ENCODE results near the gene ANKRD34C.
A peak's percentile ranks its signal among the peaks of the same experiment; 100 is the strongest.
"Not testable (repeated sequence)": the region's sequence is repeated elsewhere in the genome, so short reads cannot be mapped to it uniquely, and the experiment has no call there.

The ANKRD34C gene

DNA sequence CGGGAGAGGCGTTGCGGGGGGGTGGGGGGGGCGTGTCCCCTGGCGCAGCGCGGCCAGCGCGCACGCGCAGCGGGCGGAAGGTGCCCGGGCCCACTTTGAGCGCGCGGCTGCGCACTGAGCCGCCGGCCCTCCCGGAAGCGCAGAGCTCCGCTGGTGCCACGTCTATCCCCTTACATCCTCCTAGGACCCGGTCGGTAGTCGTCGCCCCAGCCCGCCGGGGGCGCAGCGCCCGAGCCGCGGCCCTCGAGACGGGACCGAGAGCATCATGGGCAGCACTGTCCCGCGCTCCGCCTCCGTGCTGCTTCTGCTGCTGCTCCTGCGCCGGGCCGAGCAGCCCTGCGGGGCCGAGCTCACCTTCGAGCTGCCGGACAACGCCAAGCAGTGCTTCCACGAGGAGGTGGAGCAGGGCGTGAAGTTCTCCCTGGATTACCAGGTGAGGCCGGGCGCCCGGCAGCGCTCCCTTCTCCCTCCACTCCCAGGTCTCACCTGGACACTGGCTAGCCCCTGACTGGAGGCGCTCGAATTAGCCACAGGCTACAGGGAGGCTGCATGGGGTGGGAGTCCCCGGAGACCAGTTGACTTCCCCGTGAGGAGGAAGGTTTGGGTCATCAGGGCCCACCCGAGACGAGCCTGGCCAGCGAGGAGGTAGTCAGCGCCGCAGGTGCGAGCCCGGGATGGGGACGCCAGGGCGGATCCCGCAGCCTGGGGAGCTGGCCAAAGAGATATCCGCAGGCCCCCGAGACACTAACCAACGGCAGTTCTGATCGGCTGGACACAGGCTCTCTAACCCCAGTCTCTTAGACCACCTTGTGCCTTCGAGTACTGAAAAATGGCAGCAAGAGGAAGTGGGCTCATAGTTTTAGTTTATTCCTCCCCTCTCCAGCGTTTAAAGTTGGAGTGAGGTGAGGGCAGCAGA lies 28.7 kb downstream of the ANKRD34C start, which contains the start of gene TMED3:
Gene TMED3 (plus strand): TSS at position 128 of the 916 bp plus-strand sequence. CDS start 138 bp downstream, at position 266.
- DNase-seq (ENCODE audit: low read depth in 2 of 3, low spot score in 1 of 3) = peak; percentile 65 to 77 (median 73)

DNA sequence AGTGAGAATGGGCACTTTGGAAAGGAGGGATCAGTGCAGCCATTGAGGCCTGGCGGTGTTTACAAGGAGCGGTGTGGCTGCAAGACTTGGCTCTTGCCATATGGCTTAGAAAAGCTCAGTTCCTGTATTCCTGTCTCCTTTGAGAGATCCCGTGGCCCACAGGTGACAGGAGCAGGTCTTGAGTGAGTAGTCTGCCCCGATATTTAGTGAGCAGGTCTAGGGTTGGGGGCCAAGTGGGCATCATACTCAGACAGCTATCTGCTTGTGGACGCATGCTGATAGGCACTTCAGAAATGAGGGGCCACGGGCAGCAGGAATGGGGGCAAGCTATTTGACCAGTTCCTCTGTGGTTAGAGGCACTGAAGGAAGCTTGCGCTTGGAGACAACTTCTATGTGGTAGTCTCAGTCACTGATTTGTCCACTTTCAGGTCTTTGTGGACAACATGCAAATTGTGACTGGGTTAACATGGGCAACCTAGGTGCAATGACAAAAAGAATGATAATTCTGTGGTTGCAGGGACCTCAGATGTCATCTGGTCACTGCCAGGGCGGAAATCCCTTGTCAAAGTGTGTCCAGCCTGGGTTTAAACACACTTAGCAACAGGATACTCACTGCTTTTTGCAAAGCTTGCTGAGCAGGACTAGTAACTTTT lies 29.5 kb downstream of the ANKRD34C start:
- DNase-seq (ENCODE audit: low read depth in 2 of 3, low spot score in 1 of 3) = no peak

DNA sequence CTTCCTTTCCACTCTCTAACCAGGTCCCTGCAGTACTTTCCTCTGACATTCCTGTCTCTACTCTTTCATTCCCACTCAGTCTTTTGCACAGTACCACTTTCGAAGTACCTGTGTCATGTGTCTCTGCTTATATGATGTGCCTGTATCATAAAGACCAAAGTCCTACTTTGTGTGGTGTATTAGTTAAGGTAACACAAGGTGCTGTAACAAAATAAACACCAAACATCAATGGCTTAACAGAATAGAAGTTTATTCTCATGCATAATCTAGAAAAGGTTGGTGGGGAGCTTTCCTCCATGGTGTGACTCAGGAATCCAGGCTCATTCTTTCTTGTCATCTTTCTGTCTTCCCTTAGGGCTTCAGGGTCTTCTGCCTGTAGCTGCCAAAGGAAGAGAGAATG lies 31.7 kb downstream of the ANKRD34C start:
- DNase-seq (ENCODE audit: low read depth in 2 of 3, low spot score in 1 of 3) = no peak

DNA sequence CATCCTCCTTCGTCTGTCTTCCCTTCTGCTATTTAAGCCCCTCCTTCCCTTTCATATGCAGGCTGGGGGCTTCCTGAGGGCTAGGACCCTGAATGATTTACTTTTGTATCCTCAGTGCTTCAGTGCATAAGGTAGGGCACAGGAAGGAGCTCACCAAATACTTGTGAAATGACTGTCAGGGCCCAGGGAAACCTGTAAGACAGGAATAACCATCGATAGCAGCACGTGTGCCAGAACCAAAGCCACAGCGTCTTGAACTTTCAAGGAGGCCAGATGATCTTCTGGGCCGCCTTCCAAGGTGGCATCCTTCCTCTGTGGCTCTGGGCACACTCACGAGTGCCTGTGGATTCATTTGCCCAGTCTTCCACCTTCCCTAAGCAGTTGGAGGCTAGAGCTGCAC lies 32.3 kb downstream of the ANKRD34C start:
- no peak for DNase-seq (ENCODE audit: low read depth in 2 of 3, low spot score in 1 of 3)

DNA sequence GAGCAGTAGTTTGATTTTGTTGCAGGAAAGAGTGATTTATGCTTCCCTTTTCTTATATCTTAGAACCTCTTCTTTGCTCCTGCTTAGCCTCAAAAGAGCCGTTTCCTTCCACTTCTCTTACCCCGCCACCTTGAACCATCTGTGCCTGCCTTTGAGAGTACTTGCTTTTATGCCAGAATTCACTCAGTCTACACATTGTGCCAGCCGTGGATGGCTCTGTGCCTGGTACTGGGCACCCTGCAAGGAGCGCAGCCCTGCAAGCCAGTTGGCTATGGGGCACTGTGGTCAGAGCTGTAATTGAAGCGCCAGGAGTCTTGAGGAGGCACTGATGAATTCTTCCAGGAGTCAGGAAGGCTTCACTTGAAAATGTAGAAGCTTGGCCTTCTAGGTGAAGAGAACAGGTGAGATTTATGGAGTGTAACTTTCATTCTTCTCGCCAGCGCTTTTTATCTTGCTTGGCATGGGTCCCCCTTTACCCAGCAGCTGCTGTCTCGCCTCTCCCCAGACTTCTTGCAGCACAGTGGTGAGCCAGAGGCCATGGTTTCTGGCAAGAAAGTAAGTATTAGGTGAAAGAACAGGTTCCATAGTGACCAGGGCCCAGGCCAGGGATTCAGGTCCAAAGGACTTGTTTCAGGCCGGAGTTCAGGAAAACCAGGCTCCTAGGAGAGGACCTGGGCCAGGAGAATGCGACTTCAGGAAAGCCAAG lies 33.3 kb downstream of the ANKRD34C start:
- no peak for DNase-seq (ENCODE audit: low read depth in 2 of 3, low spot score in 1 of 3)

DNA sequence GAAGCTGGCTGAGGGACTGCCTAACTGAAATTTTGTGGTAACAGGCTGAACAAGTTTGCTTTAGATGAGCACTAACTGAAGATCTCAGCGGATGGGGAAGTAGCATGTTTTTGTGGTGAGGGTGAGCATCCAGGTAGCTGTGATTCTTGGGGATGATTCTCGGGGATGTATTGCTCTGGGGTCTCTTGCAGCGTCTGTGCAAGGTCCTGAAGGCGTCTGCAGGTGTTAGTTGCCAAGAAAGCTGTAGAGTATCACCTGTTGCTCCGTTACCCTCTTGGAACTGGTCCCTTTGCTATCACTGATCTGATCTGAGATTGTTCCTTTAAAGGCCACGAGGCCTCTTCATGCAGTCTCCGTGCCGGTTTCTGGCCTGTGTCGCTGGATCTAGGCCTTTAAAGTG lies 34.3 kb downstream of the ANKRD34C start:
- no peak for DNase-seq (ENCODE audit: low read depth in 2 of 3, low spot score in 1 of 3)

DNA sequence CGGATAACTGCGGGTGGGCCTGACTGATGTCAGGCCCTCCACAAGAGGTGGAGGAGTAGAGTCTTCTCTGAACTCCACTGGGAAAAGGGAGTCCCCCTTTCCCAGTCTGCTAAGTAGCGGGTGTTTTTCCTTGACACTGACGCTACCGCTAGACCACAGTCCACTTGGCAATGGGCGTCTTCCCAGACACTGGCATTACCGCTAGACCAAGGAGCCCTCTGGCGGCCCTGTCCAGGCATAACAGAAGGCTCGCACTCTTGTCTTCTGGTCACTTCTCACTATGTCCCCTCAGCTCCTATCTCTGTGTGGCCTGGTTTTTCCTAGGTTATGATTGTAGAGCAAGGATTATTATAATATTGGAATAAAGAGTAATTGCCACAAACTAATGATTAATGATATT lies 37.5 kb downstream of the ANKRD34C start:
- DNase-seq (ENCODE audit: low read depth in 2 of 3, low spot score in 1 of 3) = not testable (repeated sequence)

DNA sequence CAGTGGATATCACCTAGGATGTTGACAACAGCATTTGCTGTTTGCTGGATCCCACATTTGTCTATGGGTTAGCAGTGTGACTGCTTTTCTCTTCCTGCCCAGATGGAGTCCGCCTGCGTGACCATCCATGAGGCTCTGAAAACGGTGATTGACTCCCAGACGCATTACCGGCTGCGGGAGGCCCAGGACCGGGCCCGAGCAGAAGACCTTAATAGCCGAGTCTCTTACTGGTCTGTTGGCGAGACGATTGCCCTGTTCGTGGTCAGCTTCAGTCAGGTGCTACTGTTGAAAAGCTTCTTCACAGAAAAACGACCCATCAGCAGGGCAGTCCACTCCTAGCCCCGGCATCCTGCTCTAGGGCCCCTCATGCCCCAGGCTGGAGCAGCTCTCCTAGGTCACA lies 39.4 kb downstream of the ANKRD34C start:
- DNase-seq (ENCODE audit: low read depth in 2 of 3, low spot score in 1 of 3) = no peak

DNA sequence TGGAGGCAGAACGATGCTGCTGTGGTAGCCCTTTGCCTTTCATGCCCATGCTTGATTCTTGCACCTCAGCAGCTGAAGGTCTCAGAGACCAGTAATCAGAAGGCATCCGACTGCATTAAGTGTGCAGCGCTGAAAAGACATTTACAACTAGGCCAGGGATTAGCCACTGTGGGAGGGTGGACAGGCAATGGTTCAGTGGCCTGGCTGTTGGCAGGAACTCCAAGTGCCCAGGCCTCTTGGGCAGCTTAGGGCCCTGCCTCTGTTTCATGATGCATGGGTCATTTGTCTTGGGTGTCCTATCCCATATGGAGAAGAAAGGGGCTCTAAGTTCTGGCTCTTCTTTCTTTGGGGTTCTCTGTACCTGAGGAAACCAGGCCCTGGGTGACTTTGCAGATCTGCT lies 39.8 kb downstream of the ANKRD34C start:
- no peak for DNase-seq (ENCODE audit: low read depth in 2 of 3, low spot score in 1 of 3)

DNA sequence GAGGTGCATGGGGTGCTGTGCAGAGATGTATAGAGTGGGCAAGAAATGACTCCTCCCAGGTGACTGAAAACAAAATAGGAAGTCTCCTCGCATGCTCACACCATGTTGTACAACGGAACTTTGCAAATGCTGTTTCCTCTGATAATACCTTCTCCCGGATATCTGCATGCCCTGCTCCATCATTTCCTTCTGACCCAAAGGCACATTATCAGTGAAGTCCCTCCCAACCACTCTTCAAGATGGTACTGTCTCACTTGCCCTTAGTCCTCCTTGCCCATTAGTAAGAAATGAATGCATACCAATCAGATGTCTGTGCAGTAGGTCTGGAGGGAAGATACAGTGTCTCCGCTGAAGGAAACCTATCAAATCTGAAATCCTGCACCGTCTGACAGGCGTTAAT lies 40.4 kb downstream of the ANKRD34C start:
- no peak for DNase-seq (ENCODE audit: low read depth in 2 of 3, low spot score in 1 of 3)

DNA sequence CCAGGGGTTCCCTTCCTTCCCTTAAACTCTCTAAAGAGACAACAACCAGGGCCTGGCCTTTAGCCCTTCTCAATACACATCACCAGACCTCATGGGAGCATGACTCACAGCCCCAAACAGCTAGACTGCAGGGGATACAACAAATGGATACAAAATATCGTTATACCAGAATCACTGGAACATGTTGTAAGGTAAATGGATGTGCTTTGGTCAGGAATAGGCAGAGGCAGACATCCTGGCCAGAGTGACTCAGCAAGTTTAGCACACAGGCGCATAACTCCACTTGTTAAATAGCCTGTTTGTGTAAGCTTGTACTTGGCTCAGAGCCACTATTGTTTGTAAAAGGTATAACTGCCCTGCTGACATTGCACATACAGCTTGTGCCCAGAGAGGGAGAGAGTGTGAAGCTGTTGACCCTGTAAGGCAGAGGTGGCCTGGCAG lies 46.7 kb downstream of the ANKRD34C start:
- no peak for DNase-seq (ENCODE audit: low read depth in 2 of 3, low spot score in 1 of 3)

Measured in stimulated activated CD4-positive, alpha-beta T cell treated with anti-CD3 and anti-CD28 coated beads, Interleukin-12 subunit alpha, Interleukin-12 subunit beta, amount 100 ng/mL, for 48 hours (primary cell).